Adrenal gland (tissue), 5 donors: ENCODE measurements around the gene NUP210L.

Source experiments
- POLR2A ChIP-seq, 2 donors: fragments of 450-650 bp; IDR thresholded peaks; one replicate each; pipeline ENCODE4 v1.6.1; 2017; ENCODE audit warnings: antibody characterized with exemption in 2 of 2, mild to moderate bottlenecking in 2 of 2, moderate library complexity in 1 of 2
- TF ChIP-seq, protein P1 (sequence below), 6 experiments: fragments of 450-650 bp in 4 of 6; fragments of 200-600 bp in 2 of 6; sonication (generic) in 1 of 6; IDR thresholded peaks; 1 replicate in 5 of 6; 2 replicates in 1 of 6; pipeline versions ENCODE4 v1.5.1 to v1.8.0; 2016 to 2021; ENCODE audit warnings: antibody characterized with exemption in 6 of 6, mild to moderate bottlenecking in 2 of 6, moderate library complexity in 1 of 6
- donor health status: DM: no; HTN: no; CAD: no.

DNA sequence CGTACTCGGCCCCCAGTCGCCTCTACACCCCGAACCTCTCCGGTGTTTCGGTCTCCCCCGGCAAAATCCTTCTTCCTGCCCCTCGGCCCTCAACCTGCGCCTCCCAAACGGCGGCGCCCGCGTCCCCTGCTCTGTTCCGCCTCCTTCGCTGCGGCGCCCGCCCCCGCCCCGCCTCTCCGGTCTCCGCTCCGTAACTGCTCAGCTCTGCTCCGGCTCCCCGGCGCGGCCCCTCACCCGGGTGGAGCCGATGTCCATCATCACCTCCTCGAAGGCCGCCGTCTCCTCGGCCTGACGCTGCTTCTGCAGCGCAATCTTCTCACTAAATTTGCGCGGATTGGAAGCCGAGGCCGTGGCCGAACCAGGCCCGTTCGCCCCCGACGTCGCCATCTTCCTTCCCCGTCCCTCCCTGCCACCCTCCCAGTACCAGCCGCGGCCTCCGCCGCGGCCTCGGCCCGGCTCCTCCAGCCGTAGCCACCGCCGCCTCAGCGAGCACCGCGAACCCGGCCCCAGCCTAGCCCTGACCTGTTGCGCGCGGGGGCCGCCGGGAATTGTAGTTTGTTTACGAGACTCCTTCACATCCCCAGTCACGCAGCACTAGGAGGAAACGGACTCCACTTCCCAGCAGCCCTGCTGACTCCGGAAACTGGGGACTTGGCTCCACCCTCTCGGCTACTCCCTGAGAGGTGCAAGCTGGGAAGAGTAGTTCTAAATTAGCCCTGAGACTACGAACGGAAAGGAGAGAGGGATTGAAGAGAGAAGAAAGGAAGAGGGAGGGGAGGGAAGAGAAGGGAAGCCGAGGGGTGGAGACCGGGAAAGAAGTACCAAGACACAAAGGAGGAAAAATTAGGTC is 196.5 kb downstream of the NUP210L start, which contains the start of gene CRTC2:
- TF ChIP-seq, protein P1, sequence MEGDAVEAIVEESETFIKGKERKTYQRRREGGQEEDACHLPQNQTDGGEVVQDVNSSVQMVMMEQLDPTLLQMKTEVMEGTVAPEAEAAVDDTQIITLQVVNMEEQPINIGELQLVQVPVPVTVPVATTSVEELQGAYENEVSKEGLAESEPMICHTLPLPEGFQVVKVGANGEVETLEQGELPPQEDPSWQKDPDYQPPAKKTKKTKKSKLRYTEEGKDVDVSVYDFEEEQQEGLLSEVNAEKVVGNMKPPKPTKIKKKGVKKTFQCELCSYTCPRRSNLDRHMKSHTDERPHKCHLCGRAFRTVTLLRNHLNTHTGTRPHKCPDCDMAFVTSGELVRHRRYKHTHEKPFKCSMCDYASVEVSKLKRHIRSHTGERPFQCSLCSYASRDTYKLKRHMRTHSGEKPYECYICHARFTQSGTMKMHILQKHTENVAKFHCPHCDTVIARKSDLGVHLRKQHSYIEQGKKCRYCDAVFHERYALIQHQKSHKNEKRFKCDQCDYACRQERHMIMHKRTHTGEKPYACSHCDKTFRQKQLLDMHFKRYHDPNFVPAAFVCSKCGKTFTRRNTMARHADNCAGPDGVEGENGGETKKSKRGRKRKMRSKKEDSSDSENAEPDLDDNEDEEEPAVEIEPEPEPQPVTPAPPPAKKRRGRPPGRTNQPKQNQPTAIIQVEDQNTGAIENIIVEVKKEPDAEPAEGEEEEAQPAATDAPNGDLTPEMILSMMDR (IDR thresholded peaks at IDR 0.05), result no peak
- TF ChIP-seq POLR2A (IDR thresholded peaks at IDR 0.05), result peak; percentile 45 to 79
